Epithelial cell of proximal tubule (primary cell): ENCODE measurements around the gene RAB43. TPM values are rescaled to one million over a fixed set of nuclear protein-coding genes. Genes with fewer than 3 reads are reported as not detected.

Source experiments
- DNase-seq: peaks from one replicate; pipeline ENCODE4 v3.0.0-alpha.2; 2011; ENCODE audit warnings: low read depth
- H3K4me3 ChIP-seq: 2 replicates; pipeline ENCODE4 v1.5.1; 2011; ENCODE audit warnings: low read depth, mild to moderate bottlenecking, low read length
- total RNA-seq: library from RNA; depleted of rRNA; stranded (reverse); fragments of >200 nt; gene quantifications from 2 replicates; pipeline ENCODE4 v1.2.3, GENCODE V29; 2015
- TF ChIP-seq, protein P1 (sequence below): conservative IDR thresholded peaks from 2 replicates; pipeline ENCODE4 v1.5.1; 2012; ENCODE audit warnings: low read depth, mild to moderate bottlenecking, low read length

Gene RAB43
- total RNA-seq, 1 donor from 2014 or later: 14.5 TPM

DNA sequence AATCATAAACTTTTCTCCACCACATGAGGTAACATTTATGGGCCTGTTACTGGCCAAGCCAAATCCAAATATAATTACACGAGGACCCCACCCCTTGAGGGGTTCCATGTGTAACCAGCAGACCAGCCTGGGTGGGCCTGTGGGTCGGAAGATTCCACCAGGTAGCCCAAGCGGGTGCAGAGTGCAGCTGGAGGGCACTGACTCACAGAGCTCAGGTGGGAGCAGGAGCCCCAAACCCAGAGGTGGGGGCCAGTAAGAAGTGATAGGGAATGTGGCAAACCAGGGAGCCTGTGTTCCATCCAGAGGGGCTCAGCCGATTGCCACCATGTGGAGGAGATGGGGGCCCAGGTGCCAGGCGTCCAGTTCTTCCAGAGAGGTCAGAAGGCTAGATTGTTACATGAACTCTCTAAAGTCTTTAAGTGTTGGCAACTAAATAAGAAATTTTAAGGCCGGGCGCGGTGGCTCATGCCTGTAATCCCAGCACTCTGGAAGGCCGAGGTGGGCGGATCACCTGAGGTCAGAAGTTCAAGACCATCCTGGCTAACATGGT is 58.4 kb downstream of the RAB43 start:
- TF ChIP-seq, protein P1, sequence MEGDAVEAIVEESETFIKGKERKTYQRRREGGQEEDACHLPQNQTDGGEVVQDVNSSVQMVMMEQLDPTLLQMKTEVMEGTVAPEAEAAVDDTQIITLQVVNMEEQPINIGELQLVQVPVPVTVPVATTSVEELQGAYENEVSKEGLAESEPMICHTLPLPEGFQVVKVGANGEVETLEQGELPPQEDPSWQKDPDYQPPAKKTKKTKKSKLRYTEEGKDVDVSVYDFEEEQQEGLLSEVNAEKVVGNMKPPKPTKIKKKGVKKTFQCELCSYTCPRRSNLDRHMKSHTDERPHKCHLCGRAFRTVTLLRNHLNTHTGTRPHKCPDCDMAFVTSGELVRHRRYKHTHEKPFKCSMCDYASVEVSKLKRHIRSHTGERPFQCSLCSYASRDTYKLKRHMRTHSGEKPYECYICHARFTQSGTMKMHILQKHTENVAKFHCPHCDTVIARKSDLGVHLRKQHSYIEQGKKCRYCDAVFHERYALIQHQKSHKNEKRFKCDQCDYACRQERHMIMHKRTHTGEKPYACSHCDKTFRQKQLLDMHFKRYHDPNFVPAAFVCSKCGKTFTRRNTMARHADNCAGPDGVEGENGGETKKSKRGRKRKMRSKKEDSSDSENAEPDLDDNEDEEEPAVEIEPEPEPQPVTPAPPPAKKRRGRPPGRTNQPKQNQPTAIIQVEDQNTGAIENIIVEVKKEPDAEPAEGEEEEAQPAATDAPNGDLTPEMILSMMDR: no peak
- no peak overlapping the region for H3K4me3 ChIP-seq
- DNase-seq: no peak

DNA sequence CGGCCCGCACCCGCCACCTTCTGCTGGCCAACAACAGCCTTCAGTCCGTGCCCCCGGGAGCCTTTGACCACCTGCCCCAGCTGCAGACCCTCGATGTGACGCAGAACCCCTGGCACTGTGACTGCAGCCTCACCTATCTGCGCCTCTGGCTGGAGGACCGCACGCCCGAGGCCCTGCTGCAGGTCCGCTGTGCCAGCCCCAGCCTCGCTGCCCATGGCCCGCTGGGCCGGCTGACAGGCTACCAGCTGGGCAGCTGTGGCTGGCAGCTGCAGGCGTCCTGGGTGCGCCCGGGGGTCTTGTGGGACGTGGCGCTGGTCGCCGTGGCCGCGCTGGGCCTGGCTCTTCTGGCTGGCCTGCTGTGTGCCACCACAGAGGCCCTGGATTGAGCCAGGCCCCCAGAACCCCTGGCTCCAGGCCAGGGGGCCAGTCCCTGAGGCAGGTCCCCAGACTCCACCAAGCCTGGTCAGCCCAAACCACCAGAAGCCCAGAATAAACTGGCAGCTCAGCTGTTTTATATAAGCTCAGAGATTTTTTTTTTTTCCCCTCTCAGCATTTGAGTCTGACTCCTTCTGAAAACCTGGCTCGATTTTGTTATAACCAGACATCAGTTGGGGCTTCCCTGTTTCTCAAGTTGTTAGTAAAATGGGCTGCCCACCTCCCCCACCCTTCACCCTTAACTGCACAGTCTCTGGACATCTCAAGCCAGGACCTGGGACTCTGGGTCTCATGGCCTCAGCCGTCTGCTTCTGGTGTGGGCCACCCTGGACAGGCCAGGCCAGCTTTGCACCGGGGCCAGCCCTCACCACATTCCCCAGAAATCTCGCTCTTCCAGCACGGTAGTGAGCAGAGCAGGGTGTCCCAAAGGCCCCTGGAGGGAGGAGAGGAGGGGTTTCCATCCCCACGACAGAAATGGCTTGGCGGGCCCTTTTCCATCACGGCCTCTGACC is 59.4 kb downstream of the RAB43 start:
- TF ChIP-seq, protein P1: no peak
- no peak overlapping the region for H3K4me3 ChIP-seq
- DNase-seq: no peak

DNA sequence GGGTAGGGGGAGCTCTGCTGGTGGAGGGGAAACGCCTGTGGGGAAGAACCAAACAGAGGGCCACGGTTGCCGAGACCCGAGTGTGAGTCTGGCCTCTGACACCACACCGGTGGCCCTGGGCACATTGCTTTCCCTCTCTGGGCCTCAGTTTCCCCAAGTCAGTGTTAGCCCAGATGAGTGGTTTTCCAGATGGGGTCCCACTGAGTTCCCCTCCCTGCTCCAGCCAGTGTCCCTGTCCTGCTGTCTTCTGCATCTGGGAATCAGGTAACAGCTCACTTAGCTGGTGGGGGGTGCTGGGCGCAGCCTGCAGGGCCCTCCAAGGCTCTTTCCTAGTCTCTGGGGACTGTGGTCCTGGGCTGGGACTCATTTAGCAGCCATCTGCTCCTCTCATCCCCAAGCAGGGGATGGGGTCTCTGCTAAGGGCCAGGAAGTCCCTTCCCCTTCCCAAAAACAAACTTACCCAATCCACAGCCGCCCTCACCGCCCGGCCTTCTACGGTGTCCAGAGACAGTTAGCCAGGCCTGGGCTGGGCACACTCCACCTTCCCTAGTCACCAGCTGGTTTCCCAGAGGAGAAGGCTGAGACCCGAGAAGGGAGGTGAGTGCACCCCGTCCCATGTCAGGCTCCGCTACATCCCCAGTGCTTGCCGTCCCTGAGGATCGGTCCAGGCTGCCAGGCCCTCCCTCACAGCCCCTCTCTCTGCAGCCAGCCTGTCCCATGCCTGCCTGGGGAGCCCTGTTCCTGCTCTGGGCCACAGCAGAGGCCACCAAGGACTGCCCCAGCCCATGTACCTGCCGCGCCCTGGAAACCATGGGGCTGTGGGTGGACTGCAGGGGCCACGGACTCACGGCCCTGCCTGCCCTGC is 60.3 kb downstream of the RAB43 start:
- no peak for DNase-seq
- no peak overlapping the region for H3K4me3 ChIP-seq
- TF ChIP-seq, protein P1: no peak

DNA sequence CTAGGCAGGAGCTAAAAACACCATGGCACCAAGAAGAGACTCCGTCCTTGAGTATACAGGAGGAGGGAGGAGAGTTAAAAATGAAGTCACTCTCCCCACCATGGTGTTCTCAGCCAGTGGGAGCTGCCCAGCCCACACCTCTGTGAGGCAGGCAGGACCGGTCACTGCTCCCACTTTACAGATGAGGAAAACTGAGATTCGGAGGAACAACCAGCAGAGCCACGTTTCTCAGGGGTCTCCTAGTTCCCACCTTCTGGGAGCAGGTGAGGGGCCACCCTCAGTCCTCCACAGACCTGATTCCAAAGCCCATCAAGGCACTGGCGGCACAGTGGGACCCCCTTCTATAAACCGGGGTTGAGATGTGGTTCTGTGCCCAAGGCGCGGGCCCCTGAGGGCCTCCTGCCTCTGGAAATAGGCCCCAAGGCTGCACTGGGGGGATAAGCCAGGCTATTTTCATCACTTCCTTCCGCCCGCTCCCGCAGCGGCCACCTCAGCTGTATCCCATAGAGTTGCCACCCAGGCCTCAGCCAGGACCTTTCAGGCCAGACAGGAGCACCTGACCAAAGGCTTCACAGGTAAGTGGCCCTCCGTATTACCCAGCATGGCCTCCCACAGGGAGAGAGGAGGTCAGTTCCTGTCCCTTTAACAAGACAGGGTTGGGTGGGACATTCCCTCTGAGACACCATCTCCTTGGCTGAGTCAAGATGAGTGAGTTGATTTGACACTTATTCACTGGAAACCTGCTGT is 61.2 kb downstream of the RAB43 start, which contains the start of gene GP9:
GP9 (plus strand) TSS at position 504 of the 747 bp plus-strand sequence. CDS start 961 bp downstream, outside the sequence.
- TF ChIP-seq, protein P1: no peak
- H3K4me3 ChIP-seq: no peak within 1 kb of the TSS
- DNase-seq: no peak

DNA sequence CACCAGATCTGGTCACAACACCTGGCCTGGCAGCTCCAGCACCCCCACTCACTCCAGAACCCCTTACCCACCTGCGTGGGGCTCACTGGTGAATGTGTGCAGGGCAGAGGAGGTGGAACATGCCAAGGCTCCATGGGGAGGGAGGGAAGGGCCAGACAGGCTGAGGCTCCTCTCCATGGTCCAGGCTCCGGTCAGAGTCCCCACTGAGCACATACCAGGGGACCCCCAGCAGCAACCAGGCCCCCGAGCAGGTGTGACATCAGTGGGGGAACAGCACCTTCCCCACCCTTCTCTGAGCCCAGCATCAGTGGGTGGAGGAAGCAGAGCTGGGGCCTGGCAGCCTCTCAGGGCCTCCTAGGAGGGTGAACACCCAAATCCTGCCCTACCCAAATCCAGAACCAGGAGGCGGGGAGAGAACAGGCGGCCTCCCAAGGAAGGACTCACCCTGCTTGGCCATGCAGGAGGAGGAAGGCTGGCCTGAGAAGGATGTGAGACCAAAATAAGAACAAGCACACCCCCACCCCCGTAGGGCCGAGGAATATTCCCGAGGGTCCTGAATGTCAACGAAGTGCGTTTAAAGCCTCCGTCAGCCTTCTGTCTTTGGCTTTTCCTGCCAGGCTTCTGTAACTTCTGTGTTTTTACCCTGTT is 62.2 kb downstream of the RAB43 start:
- no peak for DNase-seq
- TF ChIP-seq, protein P1: no peak
- H3K4me3 ChIP-seq: no peak overlapping the region
